Right atrium auricular region (tissue), 2 donors: ENCODE measurements around the gene DNM1L. TPM values are rescaled to one million over a fixed set of nuclear protein-coding genes. Genes with fewer than 3 reads are reported as not detected.

Source experiments
- DNase-seq: peaks from one replicate; pipeline ENCODE4 v3.0.0-alpha.2; 2019; ENCODE audit warnings: low spot score
- H3K27ac ChIP-seq, 2 donors: fragments of 200-600 bp; sonication (generic); 1 replicate in 1 of 2; 2 replicates in 1 of 2; pipeline ENCODE4 v1.5.1; 2016 to 2019
- H3K27me3 ChIP-seq, 2 donors: fragments of 200-600 bp; sonication (generic); one replicate each; pipeline versions ENCODE4 v1.5.1 to v1.6.0; 2017 to 2019
- H3K36me3 ChIP-seq: fragments of 200-600 bp; sonication (generic); one replicate; pipeline ENCODE4 v1.5.1; 2016
- H3K4me1 ChIP-seq, 2 donors: fragments of 200-600 bp; sonication (generic); one replicate each; pipeline versions ENCODE4 v1.5.1 to v1.6.0; 2017 to 2019
- H3K4me3 ChIP-seq, 2 donors: fragments of 200-600 bp; sonication (generic); 1 replicate in 1 of 2; 2 replicates in 1 of 2; pipeline ENCODE4 v1.5.1; 2017 to 2019; ENCODE audit warnings: mild to moderate bottlenecking in 1 of 2, moderate library complexity in 1 of 2
- H3K9me3 ChIP-seq, 2 donors: fragments of 200-600 bp; sonication (generic); one replicate each; pipeline ENCODE4 v1.5.1; 2019
- CTCF ChIP-seq, 2 donors: fragments of 200-600 bp; sonication (generic); IDR thresholded peaks; one replicate each; pipeline ENCODE4 v1.5.1; 2019; ENCODE audit warnings: antibody characterized with exemption in 2 of 2
- total RNA-seq, 2 donors: library from RNA; depleted of rRNA; stranded (reverse); fragments of >200 nt; gene quantifications; one replicate each; pipeline ENCODE4 v1.1.0, GENCODE V29; 2016

DNM1L gene
- total RNA-seq, 2 donors from 2014 or later: 33.6 to 51.1 TPM

DNA sequence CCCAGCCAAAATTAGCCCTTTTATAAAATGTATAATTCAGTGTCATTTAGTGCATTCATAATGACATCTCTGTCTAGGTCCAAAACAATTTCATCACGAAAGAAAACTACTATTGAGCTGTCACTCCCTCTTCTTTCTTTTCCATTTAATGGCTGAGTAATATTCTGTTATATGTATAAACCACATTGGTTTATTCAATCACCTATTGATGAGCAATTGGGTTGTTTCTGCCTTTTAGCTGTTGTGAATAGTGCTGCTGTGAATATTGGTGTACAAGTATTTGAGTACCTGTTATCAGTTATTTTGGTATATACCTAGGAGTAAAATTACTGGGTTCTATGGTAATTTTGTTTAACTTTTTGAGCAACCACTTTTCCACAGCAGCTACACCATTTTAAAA, 7.2 kb downstream of the DNM1L start:
- DNase-seq: no peak
- Histone ChIP-seq H3K9me3 (no peaks in the 10 kb centered on the region), H3K4me3 (no peak overlapping the region), H3K27ac (no peak overlapping the region), H3K27me3 (no peaks in the 10 kb centered on the region), H3K4me1 (peaks cover 0 to 7% of the 10 kb centered on the region in 2 donors), H3K36me3 (no peaks in the 10 kb centered on the region)
- no peak for TF ChIP-seq CTCF (IDR thresholded peaks at IDR 0.05)

DNA sequence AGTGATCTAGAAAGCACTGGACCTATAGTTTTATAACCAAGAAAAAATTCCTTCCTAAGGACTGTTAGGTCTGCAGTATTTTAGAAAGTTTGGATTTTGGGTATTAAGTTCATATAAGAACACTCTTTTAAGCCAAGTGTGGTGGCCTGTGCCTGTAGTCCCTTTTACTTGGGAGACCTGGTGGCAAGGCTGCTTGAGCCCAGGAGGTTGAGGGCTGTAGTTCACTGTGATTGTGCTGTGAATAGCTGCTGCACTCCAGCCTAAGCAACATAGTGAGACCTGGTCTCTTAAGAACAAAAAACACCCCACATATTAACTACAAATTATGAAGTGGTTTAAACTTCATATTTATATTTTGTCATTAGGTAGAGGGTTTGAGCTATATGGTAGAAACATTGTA, 9.7 kb downstream of the DNM1L start:
- peaks cover 0 to 6% of the 10 kb centered on the region in 2 donors for H3K4me1 ChIP-seq
- no peak for DNase-seq
- no peaks in the 10 kb centered on the region for H3K9me3 ChIP-seq
- H3K4me3 ChIP-seq: no peak overlapping the region
- TF ChIP-seq CTCF (IDR thresholded peaks at IDR 0.05): no peak
- H3K36me3 ChIP-seq: no peaks in the 10 kb centered on the region
- H3K27ac ChIP-seq: no peak overlapping the region
- H3K27me3 ChIP-seq: no peaks in the 10 kb centered on the region

DNA sequence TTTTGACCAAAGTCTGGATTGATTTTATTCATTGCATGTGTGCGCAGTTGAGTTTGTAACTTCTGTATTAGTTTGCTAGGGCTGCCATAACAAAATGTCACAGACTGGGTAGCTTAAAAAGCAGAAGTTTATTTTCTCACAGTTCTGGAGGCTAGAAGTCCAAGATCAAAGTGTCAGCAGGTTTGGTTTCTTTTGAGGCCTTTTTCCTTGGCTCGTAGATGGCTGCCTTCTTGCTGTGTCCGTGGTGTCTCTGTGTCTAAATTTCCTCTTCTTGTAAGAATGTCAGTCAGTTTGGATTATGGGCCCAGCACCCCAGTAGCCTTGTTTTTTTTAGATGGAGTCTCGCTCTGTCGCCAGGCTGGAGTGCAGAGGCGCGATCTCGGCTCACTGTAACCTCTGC, 11.8 kb downstream of the DNM1L start:
- Histone ChIP-seq H3K27ac (no peak overlapping the region), H3K4me3 (no peak overlapping the region), H3K4me1 (peaks cover 0 to 6% of the 10 kb centered on the region in 2 donors), H3K9me3 (no peaks in the 10 kb centered on the region), H3K27me3 (no peaks in the 10 kb centered on the region), H3K36me3 (no peaks in the 10 kb centered on the region)
- no peak for DNase-seq
- TF ChIP-seq CTCF (IDR thresholded peaks at IDR 0.05): no peak

GRCh38 chr12:32692358-32692757, 13.3 kb downstream of the DNM1L start:
- Histone ChIP-seq H3K27ac (no peak overlapping the region), H3K4me3 (no peak overlapping the region), H3K36me3 (no peaks in the 10 kb centered on the region), H3K4me1 (peaks cover 0 to 6% of the 10 kb centered on the region in 2 donors), H3K9me3 (no peaks in the 10 kb centered on the region), H3K27me3 (no peaks in the 10 kb centered on the region)
- DNase-seq: no peak
- TF ChIP-seq CTCF (IDR thresholded peaks at IDR 0.05): no peak

DNA sequence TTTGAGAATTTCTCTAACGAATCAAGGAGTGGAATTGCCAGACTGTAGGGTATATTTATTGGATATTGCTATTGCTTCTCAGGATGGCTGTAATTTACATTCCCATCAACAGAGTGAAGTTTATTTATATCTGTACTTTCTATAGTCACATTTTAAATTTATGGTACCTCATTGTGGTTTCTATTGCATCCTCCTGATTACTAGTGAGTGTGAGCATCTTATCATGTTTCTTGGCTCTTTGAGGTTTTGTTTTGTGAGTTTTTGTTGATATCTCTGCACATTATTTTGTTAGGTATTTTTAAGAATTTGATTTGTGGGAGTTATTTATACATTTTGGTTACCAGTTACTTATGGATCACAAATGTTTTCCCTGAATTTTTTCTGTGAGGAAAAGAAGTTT, 13.9 kb downstream of the DNM1L start:
- Histone ChIP-seq H3K4me3 (no peak overlapping the region), H3K9me3 (no peaks in the 10 kb centered on the region), H3K36me3 (no peaks in the 10 kb centered on the region), H3K27ac (no peak overlapping the region), H3K27me3 (no peaks in the 10 kb centered on the region), H3K4me1 (peaks cover 0 to 6% of the 10 kb centered on the region in 2 donors)
- no peak for DNase-seq
- TF ChIP-seq CTCF (IDR thresholded peaks at IDR 0.05): no peak

DNA sequence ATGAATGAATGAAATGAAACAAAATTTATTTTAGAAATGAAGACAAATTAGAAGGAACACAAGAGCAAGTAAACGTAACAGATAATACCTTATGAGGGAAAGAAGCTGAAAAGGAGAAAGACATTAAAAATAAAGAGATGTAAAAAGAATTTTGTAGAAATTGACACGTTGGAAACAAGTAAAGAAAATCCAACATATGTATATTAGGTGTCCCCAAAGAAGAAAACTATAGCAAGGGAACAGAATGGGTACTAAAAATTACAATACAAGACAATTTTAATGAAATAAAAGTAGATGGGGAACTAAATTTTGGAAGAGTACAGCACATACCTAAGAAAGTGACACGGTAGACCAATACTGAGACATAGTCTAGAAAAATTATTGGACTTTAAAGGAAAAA, 16.7 kb downstream of the DNM1L start:
- Histone ChIP-seq H3K4me1 (no peaks in the 10 kb centered on the region), H3K36me3 (no peaks in the 10 kb centered on the region), H3K9me3 (no peaks in the 10 kb centered on the region), H3K27me3 (no peaks in the 10 kb centered on the region), H3K4me3 (no peak overlapping the region), H3K27ac (no peak overlapping the region)
- no peak for TF ChIP-seq CTCF (IDR thresholded peaks at IDR 0.05)
- DNase-seq: no peak
